AG09309 (cell line): ENCODE measurements around the gene PAXX.

Source experiments
- DNase-seq: peaks from one replicate; pipeline ENCODE4 v3.0.0-alpha.2; 2010; ENCODE audit warnings: low read depth
- H3K4me3 ChIP-seq: 2 replicates; pipeline ENCODE4 v1.5.1; 2011; ENCODE audit warnings: mild to moderate bottlenecking, low read depth, low read length, moderate library complexity; ENCODE audit not compliant: control insufficient read depth
- TF ChIP-seq, protein P1 (sequence below): IDR thresholded peaks from 2 replicates; pipeline ENCODE4 v1.5.1; 2011; ENCODE audit warnings: mild to moderate bottlenecking, low read depth, low read length, inconsistent platforms; ENCODE audit not compliant: insufficient read depth, control insufficient read depth; ENCODE audit errors: missing control alignments

Gene PAXX

DNA sequence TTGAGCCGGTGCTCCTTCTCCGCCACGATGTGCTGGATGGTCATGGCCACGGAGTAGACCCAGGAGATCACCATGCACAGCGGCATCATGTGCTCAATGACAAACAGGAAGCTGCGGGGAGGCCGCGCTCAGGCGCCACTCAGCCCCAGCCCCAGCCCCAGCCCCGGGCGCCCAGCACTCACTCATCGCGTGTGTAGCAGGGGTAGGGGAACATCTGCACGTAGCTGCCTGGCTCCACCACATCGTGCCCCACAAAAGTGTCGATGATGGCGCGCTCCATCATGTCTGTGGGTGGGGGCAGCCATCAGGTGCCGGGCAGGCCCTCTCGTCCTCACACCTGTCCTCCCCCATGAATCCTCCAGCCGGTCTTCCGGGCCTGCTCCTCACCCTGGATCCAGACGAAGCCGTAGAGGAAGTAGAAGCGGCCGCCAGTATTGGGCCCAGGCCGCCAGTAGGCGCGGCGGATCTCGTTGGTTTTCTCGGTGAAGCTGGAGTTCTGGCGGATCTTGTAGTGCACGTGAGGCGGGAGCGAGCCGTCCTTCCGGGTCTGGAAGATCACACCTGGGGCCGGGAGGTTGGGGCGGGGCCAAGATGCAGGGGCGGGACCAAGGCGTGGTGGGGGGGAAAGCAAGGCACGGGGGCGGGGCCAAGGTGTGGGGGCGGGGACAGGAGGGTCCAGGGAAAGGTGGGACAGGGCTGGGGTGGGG lies 25.7 kb downstream of the PAXX start:
- TF ChIP-seq, protein P1, sequence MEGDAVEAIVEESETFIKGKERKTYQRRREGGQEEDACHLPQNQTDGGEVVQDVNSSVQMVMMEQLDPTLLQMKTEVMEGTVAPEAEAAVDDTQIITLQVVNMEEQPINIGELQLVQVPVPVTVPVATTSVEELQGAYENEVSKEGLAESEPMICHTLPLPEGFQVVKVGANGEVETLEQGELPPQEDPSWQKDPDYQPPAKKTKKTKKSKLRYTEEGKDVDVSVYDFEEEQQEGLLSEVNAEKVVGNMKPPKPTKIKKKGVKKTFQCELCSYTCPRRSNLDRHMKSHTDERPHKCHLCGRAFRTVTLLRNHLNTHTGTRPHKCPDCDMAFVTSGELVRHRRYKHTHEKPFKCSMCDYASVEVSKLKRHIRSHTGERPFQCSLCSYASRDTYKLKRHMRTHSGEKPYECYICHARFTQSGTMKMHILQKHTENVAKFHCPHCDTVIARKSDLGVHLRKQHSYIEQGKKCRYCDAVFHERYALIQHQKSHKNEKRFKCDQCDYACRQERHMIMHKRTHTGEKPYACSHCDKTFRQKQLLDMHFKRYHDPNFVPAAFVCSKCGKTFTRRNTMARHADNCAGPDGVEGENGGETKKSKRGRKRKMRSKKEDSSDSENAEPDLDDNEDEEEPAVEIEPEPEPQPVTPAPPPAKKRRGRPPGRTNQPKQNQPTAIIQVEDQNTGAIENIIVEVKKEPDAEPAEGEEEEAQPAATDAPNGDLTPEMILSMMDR: no peak
- no peak for DNase-seq

DNA sequence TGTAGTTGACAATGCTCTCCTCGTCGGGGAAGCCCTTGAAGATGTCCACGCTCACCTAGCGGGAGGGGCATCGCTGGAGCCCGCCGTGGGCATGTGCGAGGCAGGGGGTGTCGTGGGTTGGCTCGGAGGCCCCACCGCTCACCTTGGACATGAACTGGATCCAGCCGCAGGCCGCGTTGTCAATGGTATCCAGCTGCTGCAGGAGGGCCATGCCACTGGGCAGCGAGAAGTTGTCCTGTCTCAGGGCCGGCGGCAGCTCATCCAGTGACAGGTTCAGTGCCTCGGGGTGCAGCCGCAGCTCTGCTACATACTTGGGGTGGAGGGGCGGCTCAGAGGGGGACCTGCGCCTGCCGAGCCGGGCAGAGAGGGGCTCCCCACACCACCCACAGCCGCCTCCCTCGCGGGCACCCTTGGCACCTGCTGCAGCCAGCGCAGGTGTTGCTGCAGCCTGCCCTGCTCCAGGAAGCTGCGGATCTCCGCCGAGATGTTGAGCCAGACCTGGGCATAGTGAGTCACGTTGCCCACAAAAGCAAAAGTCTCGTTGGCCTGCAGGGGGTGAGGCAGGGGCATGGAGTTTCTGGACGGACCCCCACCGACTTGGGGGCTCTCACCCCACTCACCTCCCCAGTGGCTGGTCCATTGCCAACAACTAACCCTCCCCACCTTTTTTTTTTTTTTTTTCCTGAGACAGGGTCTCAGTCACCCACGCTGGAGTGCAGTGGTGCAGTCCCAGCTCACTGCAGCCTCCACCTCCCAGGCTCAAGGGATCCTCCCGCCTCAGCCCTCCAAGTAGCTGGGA lies 26.7 kb downstream of the PAXX start:
- TF ChIP-seq, protein P1: no peak
- DNase-seq: no peak

More for the DNA sequence above, 25.7 kb downstream of the PAXX start:
- H3K4me3 ChIP-seq: no peak overlapping the region

DNA sequence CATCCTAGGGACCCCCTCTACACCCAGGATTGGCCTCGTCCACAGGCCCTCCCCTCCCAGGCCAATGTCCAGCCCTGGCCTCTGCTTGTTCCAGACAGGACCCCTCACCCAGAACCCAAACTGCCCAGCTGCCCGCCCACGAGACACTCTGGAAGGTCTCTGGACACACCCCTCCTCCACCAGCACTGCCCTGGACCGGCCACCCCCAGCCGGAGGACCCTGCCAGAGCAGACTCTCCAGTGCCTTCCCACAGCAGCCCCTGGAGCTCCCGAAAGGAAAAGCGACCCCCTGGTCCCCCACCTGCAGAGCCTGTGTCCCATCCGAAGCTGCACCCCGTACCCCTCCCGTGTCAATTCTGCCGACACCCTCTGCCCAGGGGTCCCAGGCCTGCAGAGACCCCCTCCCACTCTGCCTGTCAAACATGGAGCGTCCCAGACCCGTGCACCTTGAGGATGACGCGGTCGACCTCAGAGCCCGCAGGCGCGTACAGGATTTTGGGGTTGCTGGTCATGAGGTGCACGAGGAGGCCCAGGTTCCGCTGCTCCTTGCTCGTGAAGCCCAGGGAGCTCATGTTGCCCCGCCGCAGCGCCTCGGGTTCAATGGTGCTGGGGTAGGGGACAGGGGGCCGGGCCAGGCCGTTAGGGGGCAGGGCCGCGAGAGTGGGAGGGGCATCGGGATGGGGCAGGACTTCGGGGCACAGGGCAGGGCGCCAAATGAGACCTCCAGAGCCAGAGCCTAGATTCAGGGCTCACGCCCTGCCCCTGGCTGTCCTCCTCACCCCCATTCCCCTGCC lies 27.9 kb downstream of the PAXX start:
- TF ChIP-seq, protein P1: no peak
- H3K4me3 ChIP-seq: no peak overlapping the region
- DNase-seq: no peak

More for the DNA sequence above, 26.7 kb downstream of the PAXX start:
- no peak overlapping the region for H3K4me3 ChIP-seq

DNA sequence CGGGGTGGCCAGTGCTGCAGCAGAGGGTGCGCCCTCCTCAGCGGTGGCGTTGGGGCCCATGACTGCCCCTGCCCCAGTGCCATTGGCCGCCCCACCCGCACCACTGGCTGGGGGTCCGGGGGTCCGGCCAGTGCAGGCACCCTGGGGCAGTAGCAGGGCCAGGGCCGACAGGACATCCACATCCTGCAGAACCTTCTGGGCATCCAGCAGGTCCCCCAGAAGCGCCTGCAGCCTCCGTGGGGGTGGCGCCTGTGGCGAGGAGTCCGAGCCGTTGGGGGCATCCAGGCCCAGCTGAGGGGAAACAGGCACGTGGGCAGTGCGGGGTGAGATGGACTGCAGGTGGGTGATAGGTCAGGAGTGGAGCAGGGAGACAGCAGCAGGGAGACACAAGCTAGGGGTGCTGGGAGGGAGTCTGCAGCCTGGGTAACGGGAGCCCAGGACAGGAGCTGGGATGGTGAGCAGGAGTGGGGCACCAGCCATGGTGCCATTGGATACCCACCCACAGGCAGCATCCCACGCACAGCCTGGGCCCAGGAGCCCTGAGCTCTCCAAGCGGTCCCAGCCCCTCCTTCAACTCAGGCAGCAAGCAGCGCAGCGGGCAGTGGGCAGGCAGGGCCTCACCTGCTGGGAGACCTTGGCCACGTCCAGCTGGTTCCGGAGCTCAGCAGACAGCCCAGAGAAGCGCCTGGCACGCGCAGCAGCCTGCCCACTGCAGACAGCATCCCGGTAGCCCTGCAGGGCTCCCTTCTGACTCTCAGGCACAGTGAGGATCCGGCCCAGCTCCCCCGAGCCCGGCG lies 28.7 kb downstream of the PAXX start:
- DNase-seq: no peak
- TF ChIP-seq, protein P1: no peak
- H3K4me3 ChIP-seq: no peak overlapping the region

DNA sequence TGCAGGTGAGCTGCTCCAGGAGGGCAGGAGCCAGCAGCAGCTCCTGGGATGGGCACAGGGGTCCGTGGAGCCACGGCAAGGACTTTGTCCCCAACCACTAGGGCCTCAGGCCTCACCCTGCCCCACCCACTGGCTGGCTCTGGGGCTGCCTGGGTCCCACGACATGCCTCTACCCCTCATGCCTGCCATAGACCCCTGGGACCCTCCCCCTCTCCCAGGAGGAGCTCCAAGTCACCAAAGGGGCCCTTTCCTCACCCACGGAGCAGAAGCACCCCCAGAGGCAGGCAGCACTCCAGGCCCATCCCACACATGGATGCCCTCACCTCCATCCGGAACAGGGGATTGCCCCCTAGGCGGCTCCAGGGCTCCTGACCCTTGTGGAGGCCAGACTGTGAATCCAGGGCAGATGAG lies 29.4 kb downstream of the PAXX start:
- no peak overlapping the region for H3K4me3 ChIP-seq
- no peak for DNase-seq
- TF ChIP-seq, protein P1: no peak
